ENCODE measurements around the gene DZIP3.

DNA sequence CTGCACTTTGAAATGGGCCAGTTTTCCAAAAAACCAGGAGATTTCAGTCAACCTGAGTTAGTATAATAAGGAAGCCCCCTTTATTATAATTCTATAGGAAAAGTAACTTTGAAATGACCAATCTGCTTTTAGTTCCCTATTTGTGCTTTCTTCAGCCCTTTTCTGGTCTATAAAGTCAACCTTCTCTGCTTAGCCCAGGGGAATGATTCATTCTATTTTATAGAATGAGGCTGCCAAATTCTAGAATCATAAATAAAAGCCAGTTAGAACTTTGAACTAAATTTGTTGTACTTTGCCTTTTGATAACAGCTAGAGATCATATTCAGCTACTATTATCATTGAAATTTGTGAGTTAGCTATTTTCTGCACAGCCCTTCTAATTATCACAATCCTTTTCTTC is 25.0 kb upstream of the DZIP3 start:
- TF ChIP-seq ISL1 (CRISPR knock-in tag; IDR thresholded peaks at IDR 0.05) (no peak), PPARA (CRISPR knock-in tag; IDR thresholded peaks at IDR 0.05; ENCODE audit: borderline replicate concordance) (no peak), ARNTL (CRISPR knock-in tag; IDR thresholded peaks at IDR 0.05; ENCODE audit: borderline replicate concordance, low read depth) (no peak), ZFP30 (CRISPR knock-in tag; IDR thresholded peaks at IDR 0.05) (no peak), TSHZ2 (CRISPR knock-in tag; IDR thresholded peaks at IDR 0.05) (no peak), PATZ1 (CRISPR knock-in tag; IDR thresholded peaks at IDR 0.05; ENCODE audit: borderline replicate concordance) (no peak), CSRNP3 (CRISPR knock-in tag; IDR thresholded peaks at IDR 0.05) (no peak), BACH2 (CRISPR knock-in tag; IDR thresholded peaks at IDR 0.05; ENCODE audit: borderline replicate concordance) (no peak), ESRRG (CRISPR knock-in tag; IDR thresholded peaks at IDR 0.05) (no peak), TOX (CRISPR knock-in tag; IDR thresholded peaks at IDR 0.05; ENCODE audit: borderline replicate concordance) (no peak), RARB (CRISPR knock-in tag; IDR thresholded peaks at IDR 0.05) (no peak)
- TF ChIP-seq, protein P1, sequence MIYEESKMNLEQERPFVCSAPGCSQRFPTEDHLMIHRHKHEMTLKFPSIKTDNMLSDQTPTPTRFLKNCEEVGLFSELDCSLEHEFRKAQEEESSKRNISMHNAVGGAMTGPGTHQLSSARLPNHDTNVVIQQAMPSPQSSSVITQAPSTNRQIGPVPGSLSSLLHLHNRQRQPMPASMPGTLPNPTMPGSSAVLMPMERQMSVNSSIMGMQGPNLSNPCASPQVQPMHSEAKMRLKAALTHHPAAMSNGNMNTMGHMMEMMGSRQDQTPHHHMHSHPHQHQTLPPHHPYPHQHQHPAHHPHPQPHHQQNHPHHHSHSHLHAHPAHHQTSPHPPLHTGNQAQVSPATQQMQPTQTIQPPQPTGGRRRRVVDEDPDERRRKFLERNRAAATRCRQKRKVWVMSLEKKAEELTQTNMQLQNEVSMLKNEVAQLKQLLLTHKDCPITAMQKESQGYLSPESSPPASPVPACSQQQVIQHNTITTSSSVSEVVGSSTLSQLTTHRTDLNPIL (CRISPR knock-in tag; IDR thresholded peaks at IDR 0.05; ENCODE audit: low read depth): no peak
